Liver (tissue), 9 donors: ENCODE measurements around the gene RAF1. TPM values are rescaled to one million over a fixed set of nuclear protein-coding genes. Genes with fewer than 3 reads are reported as not detected.

ENCODE experiments used
- DNase-seq: peaks from one replicate; pipeline ENCODE4 v3.0.0-alpha.2; 2017; ENCODE audit warnings: low spot score
- H3K27ac ChIP-seq, 2 donors: one replicate each; pipeline ENCODE4 v1.7.0; 2013; ENCODE audit warnings: inconsistent platforms in 2 of 2, low read length in 2 of 2, control low read depth in 1 of 2, low read depth in 1 of 2, mild to moderate bottlenecking in 1 of 2
- H3K27me3 ChIP-seq, 4 donors: one replicate each; pipeline versions ENCODE4 v1.6.1 to v1.7.0; 2013; ENCODE audit warnings: low read length in 3 of 4, inconsistent platforms in 1 of 4, mild to moderate bottlenecking in 1 of 4, moderate library complexity in 1 of 4; ENCODE audit not compliant: control insufficient read depth in 4 of 4, insufficient read depth in 4 of 4
- H3K36me3 ChIP-seq, 4 donors: one replicate each; pipeline versions ENCODE4 v1.6.1 to v1.7.0; 2013; ENCODE audit warnings: low read length in 3 of 4, mild to moderate bottlenecking in 3 of 4, low read depth in 1 of 4, moderate library complexity in 1 of 4; ENCODE audit not compliant: control insufficient read depth in 4 of 4, insufficient read depth in 3 of 4
- H3K4me1 ChIP-seq, 4 donors: one replicate each; pipeline versions ENCODE4 v1.6.1 to v1.7.0; 2013; ENCODE audit warnings: low read length in 3 of 4, mild to moderate bottlenecking in 3 of 4, moderate library complexity in 1 of 4; ENCODE audit not compliant: control insufficient read depth in 4 of 4, insufficient read depth in 4 of 4
- H3K4me3 ChIP-seq, 3 donors: one replicate each; pipeline versions ENCODE4 v1.6.1 to v1.7.0; 2013; ENCODE audit warnings: low read length in 3 of 3, control low read depth in 1 of 3, low read depth in 1 of 3, mild to moderate bottlenecking in 1 of 3
- H3K9ac ChIP-seq, 2 donors: one replicate each; pipeline ENCODE4 v1.7.0; 2013; ENCODE audit warnings: low read length in 2 of 2, mild to moderate bottlenecking in 2 of 2, moderate library complexity in 2 of 2, control low read depth in 1 of 2, low read depth in 1 of 2
- H3K9me3 ChIP-seq, 4 donors: one replicate each; pipeline versions ENCODE4 v1.6.1 to v1.7.0; 2013; ENCODE audit warnings: low read length in 3 of 4; ENCODE audit not compliant: control insufficient read depth in 4 of 4
- FOXA1 ChIP-seq: IDR thresholded peaks from 2 replicates; pipeline ENCODE4 v1.6.1; 2016; ENCODE audit warnings: antibody characterized with exemption
- FOXA2 ChIP-seq: IDR thresholded peaks from 2 replicates; pipeline ENCODE4 v1.6.1; 2016; ENCODE audit warnings: antibody characterized with exemption
- GABPA ChIP-seq, 2 donors: IDR thresholded peaks in 1 of 2; conservative IDR thresholded peaks in 1 of 2; 2 replicates each; pipeline ENCODE4 v1.6.1; 2016; ENCODE audit warnings: antibody characterized with exemption in 2 of 2, mild to moderate bottlenecking in 1 of 2, moderate library complexity in 1 of 2
- HNF4A ChIP-seq, 2 donors: conservative IDR thresholded peaks; 2 replicates each; pipeline ENCODE4 v1.6.1; 2016; ENCODE audit warnings: antibody characterized with exemption in 2 of 2, mild to moderate bottlenecking in 2 of 2
- HNF4G ChIP-seq: IDR thresholded peaks from 2 replicates; pipeline ENCODE4 v1.6.1; 2016; ENCODE audit warnings: antibody characterized with exemption
- JUND ChIP-seq, 2 donors: IDR thresholded peaks; 2 replicates each; pipeline ENCODE4 v1.6.1; 2016; ENCODE audit warnings: antibody characterized with exemption in 2 of 2
- NR2F2 ChIP-seq: IDR thresholded peaks from 2 replicates; pipeline ENCODE4 v1.6.1; 2016; ENCODE audit warnings: antibody characterized with exemption
- RAD21 ChIP-seq, 2 donors: IDR thresholded peaks; 2 replicates each; pipeline ENCODE4 v1.6.1; 2016; ENCODE audit warnings: antibody characterized with exemption in 2 of 2, mild to moderate bottlenecking in 2 of 2
- RXRA ChIP-seq, 2 donors: IDR thresholded peaks; 2 replicates each; pipeline ENCODE4 v1.6.1; 2017 to 2018; ENCODE audit warnings: antibody characterized with exemption in 2 of 2, mild to moderate bottlenecking in 1 of 2
- SP1 ChIP-seq: IDR thresholded peaks from 2 replicates; pipeline ENCODE4 v1.6.1; 2018; ENCODE audit warnings: antibody characterized with exemption, mild to moderate bottlenecking
- TAF1 ChIP-seq: conservative IDR thresholded peaks from 2 replicates; pipeline ENCODE4 v1.6.1; 2016; ENCODE audit warnings: antibody characterized with exemption, mild to moderate bottlenecking
- YY1 ChIP-seq: IDR thresholded peaks from 2 replicates; pipeline ENCODE4 v1.6.1; 2016; ENCODE audit warnings: antibody characterized with exemption, mild to moderate bottlenecking
- WGBS: extraction: QIAGEN DNeasy Blood & Tissue Kit; methylation state at CpG from one replicate; pipeline ENCODE4 v1.1.7; 2013; 5-methylcytosine and 5-hydroxymethylcytosine counted together
- polyA plus RNA-seq, 2 donors: library from polyadenylated mRNA; stranded (reverse) in 1 of 2; unstranded in 1 of 2; fragments of 200-250 nt in 1 of 2; fragments of >200 nt in 1 of 2; fragmentation: Nextera tagmentation in 1 of 2; extraction: Ambion mirVana in 1 of 2; gene quantifications; one replicate each; pipeline versions ENCODE4 v1.2.1 to v1.2.3, GENCODE V29; 2013 to 2015
- total RNA-seq, 2 donors: library from RNA; depleted of rRNA; stranded (reverse); fragments of >200 nt; gene quantifications; one replicate each; pipeline ENCODE4 v1.2.3, GENCODE V29; 2014
- TF ChIP-seq, protein P1 (sequence below): IDR thresholded peaks from 2 replicates; pipeline ENCODE4 v1.6.1; 2016; ENCODE audit warnings: antibody characterized with exemption, mild to moderate bottlenecking
- TF ChIP-seq, protein P2 (sequence below): IDR thresholded peaks from 2 replicates; pipeline ENCODE4 v1.6.1; 2016; ENCODE audit warnings: antibody characterized with exemption
- TF ChIP-seq, protein P3 (sequence below): IDR thresholded peaks from 2 replicates; pipeline ENCODE4 v1.6.1; 2016; ENCODE audit warnings: antibody characterized with exemption
- TF ChIP-seq, protein P4 (sequence below): IDR thresholded peaks from 2 replicates; pipeline ENCODE4 v1.6.1; 2016; ENCODE audit warnings: antibody characterized with exemption
- TF ChIP-seq, protein P5 (sequence below): fragments of 150-350 bp; IDR thresholded peaks from 2 replicates; pipeline ENCODE4 v1.5.1; 2017; ENCODE audit warnings: improper control_type of control experiment, low read depth, low read length; ENCODE audit not compliant: missing input control
- donor health status: healthy.
- donor health status: healthy.
- donor health status: healthy.
- donor health status: healthy.
- donor health status: healthy.

Gene RAF1
- total and polyA plus RNA-seq, 4 donors = 44.3 to 92.3 (median 63.2) TPM

DNA sequence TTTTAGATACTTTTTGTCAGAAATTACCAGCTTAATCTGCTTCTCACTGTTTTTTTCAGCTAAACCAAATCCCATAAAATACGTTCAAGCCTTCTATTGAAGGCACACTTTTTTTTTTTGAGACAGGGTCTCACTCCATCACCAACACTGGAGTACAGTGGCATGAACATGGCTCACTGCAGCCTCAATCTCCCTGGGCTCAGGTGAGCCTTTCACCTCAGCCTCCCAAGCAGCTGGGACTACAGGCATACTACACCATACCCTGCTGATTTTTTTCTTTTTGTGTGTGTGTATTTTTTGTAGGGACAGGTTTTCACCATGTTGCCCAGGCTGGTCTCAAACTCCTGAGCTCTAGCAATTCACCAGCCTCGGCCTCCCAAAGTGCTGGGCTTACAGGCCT, 3.7 kb downstream of the RAF1 start:
- Histone ChIP-seq H3K27ac (peak overlapping the region; percentile 54 to 65), H3K36me3 (no peaks in the 10 kb centered on the region), H3K4me1 (peaks cover 14 to 49% (median 33%) of the 10 kb centered on the region in 4 donors), H3K4me3 (no peak overlapping the region), H3K9ac (no peak overlapping the region), H3K27me3 (no peaks in the 10 kb centered on the region), H3K9me3 (no peaks in the 10 kb centered on the region)
- 75% methylated on average over 2 of the region's 2 CpGs for WGBS
- no peak for TF ChIP-seq RXRA (IDR thresholded peaks at IDR 0.05)
- no peak for TF ChIP-seq YY1
- no peak for TF ChIP-seq SP1
- TF ChIP-seq TAF1 = no peak
- TF ChIP-seq, protein P1, sequence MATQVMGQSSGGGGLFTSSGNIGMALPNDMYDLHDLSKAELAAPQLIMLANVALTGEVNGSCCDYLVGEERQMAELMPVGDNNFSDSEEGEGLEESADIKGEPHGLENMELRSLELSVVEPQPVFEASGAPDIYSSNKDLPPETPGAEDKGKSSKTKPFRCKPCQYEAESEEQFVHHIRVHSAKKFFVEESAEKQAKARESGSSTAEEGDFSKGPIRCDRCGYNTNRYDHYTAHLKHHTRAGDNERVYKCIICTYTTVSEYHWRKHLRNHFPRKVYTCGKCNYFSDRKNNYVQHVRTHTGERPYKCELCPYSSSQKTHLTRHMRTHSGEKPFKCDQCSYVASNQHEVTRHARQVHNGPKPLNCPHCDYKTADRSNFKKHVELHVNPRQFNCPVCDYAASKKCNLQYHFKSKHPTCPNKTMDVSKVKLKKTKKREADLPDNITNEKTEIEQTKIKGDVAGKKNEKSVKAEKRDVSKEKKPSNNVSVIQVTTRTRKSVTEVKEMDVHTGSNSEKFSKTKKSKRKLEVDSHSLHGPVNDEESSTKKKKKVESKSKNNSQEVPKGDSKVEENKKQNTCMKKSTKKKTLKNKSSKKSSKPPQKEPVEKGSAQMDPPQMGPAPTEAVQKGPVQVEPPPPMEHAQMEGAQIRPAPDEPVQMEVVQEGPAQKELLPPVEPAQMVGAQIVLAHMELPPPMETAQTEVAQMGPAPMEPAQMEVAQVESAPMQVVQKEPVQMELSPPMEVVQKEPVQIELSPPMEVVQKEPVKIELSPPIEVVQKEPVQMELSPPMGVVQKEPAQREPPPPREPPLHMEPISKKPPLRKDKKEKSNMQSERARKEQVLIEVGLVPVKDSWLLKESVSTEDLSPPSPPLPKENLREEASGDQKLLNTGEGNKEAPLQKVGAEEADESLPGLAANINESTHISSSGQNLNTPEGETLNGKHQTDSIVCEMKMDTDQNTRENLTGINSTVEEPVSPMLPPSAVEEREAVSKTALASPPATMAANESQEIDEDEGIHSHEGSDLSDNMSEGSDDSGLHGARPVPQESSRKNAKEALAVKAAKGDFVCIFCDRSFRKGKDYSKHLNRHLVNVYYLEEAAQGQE = no peak
- TF ChIP-seq, protein P2, sequence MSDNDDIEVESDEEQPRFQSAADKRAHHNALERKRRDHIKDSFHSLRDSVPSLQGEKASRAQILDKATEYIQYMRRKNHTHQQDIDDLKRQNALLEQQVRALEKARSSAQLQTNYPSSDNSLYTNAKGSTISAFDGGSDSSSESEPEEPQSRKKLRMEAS = no peak
- no peak for DNase-seq

DNA sequence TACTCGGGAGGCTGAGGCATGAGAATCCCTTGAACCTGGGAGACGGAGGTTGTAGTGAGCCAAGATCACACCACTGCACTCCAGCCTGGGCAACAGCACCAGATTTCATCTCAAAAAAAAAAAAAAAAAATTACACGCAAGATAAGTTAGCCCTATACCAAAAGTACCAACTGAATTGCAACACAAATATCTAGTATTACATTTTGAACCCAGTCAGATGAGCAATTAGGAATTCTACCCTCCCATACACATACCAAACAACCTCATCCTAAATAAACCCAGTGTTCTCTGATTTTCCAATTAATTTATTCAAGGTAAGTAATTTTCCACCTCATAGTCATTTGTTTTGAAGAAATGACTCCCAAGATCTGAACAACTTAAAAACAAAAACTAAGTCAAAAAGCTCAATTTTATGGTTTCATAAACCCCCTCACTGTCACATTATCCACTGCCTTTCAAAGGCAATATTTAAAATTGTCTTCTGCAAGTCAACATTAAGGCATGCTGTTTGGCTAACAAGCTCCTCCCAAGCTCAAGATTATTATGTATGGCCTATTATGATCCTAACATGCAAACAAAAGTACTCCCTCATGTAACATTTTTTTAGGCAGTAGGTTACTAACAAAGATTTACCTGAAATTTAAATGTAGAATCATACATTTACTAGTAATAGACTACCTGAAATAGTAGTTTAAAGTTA, 4.5 kb downstream of the RAF1 start:
- 78% methylated on average over 3 of the region's 3 CpGs for WGBS
- H3K4me1 ChIP-seq = peaks cover 14 to 49% (median 33%) of the 10 kb centered on the region in 4 donors

More for the DNA sequence above, 4.5 kb downstream of the RAF1 start:
- TF ChIP-seq RAD21 (IDR thresholded peaks at IDR 0.05) = no peak
- TF ChIP-seq YY1 = no peak
- TF ChIP-seq HNF4A (conservative IDR thresholded peaks at IDR 0.05) = no peak
- no peak for TF ChIP-seq FOXA1
- no peak for TF ChIP-seq RXRA (IDR thresholded peaks at IDR 0.05)
- no peak for TF ChIP-seq FOXA2
- no peak for TF ChIP-seq SP1
- no peak for TF ChIP-seq GABPA (IDR thresholded peaks at IDR 0.05 in 1 of 2, conservative IDR thresholded peaks at IDR 0.05 in 1 of 2)
- TF ChIP-seq JUND (IDR thresholded peaks at IDR 0.05) = no peak
- no peak for TF ChIP-seq HNF4G
- TF ChIP-seq, protein P3, sequence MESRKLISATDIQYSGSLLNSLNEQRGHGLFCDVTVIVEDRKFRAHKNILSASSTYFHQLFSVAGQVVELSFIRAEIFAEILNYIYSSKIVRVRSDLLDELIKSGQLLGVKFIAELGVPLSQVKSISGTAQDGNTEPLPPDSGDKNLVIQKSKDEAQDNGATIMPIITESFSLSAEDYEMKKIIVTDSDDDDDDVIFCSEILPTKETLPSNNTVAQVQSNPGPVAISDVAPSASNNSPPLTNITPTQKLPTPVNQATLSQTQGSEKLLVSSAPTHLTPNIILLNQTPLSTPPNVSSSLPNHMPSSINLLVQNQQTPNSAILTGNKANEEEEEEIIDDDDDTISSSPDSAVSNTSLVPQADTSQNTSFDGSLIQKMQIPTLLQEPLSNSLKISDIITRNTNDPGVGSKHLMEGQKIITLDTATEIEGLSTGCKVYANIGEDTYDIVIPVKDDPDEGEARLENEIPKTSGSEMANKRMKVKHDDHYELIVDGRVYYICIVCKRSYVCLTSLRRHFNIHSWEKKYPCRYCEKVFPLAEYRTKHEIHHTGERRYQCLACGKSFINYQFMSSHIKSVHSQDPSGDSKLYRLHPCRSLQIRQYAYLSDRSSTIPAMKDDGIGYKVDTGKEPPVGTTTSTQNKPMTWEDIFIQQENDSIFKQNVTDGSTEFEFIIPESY = no peak
- TF ChIP-seq, protein P1 = no peak
- TF ChIP-seq, protein P4, sequence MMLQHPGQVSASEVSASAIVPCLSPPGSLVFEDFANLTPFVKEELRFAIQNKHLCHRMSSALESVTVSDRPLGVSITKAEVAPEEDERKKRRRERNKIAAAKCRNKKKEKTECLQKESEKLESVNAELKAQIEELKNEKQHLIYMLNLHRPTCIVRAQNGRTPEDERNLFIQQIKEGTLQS = no peak
- TF ChIP-seq, protein P5, sequence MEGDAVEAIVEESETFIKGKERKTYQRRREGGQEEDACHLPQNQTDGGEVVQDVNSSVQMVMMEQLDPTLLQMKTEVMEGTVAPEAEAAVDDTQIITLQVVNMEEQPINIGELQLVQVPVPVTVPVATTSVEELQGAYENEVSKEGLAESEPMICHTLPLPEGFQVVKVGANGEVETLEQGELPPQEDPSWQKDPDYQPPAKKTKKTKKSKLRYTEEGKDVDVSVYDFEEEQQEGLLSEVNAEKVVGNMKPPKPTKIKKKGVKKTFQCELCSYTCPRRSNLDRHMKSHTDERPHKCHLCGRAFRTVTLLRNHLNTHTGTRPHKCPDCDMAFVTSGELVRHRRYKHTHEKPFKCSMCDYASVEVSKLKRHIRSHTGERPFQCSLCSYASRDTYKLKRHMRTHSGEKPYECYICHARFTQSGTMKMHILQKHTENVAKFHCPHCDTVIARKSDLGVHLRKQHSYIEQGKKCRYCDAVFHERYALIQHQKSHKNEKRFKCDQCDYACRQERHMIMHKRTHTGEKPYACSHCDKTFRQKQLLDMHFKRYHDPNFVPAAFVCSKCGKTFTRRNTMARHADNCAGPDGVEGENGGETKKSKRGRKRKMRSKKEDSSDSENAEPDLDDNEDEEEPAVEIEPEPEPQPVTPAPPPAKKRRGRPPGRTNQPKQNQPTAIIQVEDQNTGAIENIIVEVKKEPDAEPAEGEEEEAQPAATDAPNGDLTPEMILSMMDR = no peak
- TF ChIP-seq, protein P2 = no peak
- TF ChIP-seq NR2F2 = no peak
- peak overlapping the region in 1 of 2 donors; percentile 33 for H3K27ac ChIP-seq
- no peaks in the 10 kb centered on the region for H3K36me3 ChIP-seq
- no peaks in the 10 kb centered on the region for H3K27me3 ChIP-seq
- DNase-seq = no peak
- H3K9me3 ChIP-seq = no peaks in the 10 kb centered on the region
- H3K4me3 ChIP-seq = no peak overlapping the region
- H3K9ac ChIP-seq = peak overlapping the region in 1 of 2 donors; percentile 14
